Right atrium auricular region (tissue), 2 donors: ENCODE results near the gene LONRF2. TPM values are rescaled to one million over a fixed set of nuclear protein-coding genes. Genes with fewer than 3 reads are reported as not detected.

ENCODE experiments used
- DNase-seq: peaks from one replicate; pipeline ENCODE4 v3.0.0-alpha.2; 2019; ENCODE audit warnings: low spot score
- H3K27ac ChIP-seq, 2 donors: fragments of 200-600 bp; sonication (generic); 1 replicate in 1 of 2; 2 replicates in 1 of 2; pipeline ENCODE4 v1.5.1; 2016 to 2019
- H3K27me3 ChIP-seq, 2 donors: fragments of 200-600 bp; sonication (generic); one replicate each; pipeline versions ENCODE4 v1.5.1 to v1.6.0; 2017 to 2019
- H3K36me3 ChIP-seq: fragments of 200-600 bp; sonication (generic); one replicate; pipeline ENCODE4 v1.5.1; 2016
- H3K4me1 ChIP-seq, 2 donors: fragments of 200-600 bp; sonication (generic); one replicate each; pipeline versions ENCODE4 v1.5.1 to v1.6.0; 2017 to 2019
- H3K4me3 ChIP-seq, 2 donors: fragments of 200-600 bp; sonication (generic); 1 replicate in 1 of 2; 2 replicates in 1 of 2; pipeline ENCODE4 v1.5.1; 2017 to 2019; ENCODE audit warnings: mild to moderate bottlenecking in 1 of 2, moderate library complexity in 1 of 2
- H3K9me3 ChIP-seq, 2 donors: fragments of 200-600 bp; sonication (generic); one replicate each; pipeline ENCODE4 v1.5.1; 2019
- total RNA-seq, 2 donors: library from RNA; depleted of rRNA; stranded (reverse); fragments of >200 nt; gene quantifications; one replicate each; pipeline ENCODE4 v1.1.0, GENCODE V29; 2016
- TF ChIP-seq, protein P1 (sequence below), 2 donors: fragments of 200-600 bp; sonication (generic); IDR thresholded peaks; one replicate each; pipeline ENCODE4 v1.5.1; 2019; ENCODE audit warnings: antibody characterized with exemption in 2 of 2

LONRF2 gene
- total RNA-seq, 2 donors from 2014 or later, result 11.3 to 18.9 TPM

DNA sequence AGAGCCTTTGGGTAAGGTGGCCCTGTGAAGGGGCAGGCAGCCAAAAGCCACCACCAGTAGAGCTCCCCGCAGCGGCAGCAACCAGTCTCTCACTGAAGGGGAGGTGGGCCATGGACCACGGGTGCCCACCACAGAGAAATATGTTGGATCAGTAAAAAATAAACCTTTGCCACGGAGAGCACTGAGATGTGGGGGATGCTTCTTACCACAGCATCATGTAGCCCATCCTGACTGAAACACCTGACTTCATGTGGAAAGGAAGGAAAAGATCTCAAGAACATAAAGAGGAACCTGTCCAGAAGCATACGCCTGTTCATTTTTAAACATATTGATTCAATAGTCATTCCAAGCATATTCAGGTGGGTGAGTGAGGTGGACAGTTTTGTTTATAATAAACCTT, 51.1 kb downstream of the LONRF2 start:
- Histone ChIP-seq H3K36me3 (no peaks in the 10 kb centered on the region), H3K27me3 (no peaks in the 10 kb centered on the region), H3K27ac (no peak overlapping the region), H3K9me3 (no peaks in the 10 kb centered on the region), H3K4me1 (no peaks in the 10 kb centered on the region), H3K4me3 (no peak overlapping the region)
- no peak for DNase-seq
- TF ChIP-seq, protein P1, sequence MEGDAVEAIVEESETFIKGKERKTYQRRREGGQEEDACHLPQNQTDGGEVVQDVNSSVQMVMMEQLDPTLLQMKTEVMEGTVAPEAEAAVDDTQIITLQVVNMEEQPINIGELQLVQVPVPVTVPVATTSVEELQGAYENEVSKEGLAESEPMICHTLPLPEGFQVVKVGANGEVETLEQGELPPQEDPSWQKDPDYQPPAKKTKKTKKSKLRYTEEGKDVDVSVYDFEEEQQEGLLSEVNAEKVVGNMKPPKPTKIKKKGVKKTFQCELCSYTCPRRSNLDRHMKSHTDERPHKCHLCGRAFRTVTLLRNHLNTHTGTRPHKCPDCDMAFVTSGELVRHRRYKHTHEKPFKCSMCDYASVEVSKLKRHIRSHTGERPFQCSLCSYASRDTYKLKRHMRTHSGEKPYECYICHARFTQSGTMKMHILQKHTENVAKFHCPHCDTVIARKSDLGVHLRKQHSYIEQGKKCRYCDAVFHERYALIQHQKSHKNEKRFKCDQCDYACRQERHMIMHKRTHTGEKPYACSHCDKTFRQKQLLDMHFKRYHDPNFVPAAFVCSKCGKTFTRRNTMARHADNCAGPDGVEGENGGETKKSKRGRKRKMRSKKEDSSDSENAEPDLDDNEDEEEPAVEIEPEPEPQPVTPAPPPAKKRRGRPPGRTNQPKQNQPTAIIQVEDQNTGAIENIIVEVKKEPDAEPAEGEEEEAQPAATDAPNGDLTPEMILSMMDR (IDR thresholded peaks at IDR 0.05), result no peak

DNA sequence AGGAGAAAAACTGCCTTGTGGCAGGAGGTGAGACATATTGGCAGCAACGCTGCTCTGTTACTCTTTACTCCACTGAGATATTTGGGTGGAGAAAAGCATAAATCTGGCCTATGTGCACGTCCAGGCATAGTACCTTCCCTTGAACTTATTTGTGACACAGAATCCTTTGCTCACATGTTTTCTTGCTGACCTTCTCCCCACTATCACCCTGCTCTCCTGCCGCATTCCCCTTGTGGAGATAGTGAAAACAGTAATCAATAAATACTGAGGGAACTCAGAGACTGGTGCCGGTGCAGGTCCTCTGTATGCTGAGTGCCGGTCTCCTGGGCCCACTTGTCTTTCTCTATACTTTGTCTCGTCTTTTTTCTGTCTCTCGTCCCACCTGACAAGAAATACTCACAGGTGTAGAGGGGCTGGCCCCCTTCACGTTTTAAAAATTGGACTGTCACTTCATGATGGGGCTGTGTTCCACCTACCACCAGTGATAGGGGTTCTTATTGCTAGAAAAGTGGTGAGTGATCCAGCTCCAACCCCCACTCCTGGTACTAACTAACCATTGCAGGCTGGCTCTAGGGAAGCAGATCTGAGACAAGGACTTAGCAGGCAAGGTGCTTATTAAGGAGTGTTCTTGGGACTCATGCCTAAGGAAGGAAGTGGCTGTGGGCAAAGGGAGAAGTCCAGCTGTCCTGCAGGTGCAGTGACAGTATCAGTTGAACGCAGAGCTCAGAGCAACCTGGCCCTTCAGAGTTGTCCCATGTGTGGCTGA, 51.7 kb downstream of the LONRF2 start:
- Histone ChIP-seq H3K4me3 (no peak overlapping the region), H3K36me3 (no peaks in the 10 kb centered on the region), H3K27ac (no peak overlapping the region), H3K27me3 (no peaks in the 10 kb centered on the region), H3K9me3 (no peaks in the 10 kb centered on the region), H3K4me1 (no peaks in the 10 kb centered on the region)
- TF ChIP-seq, protein P1 (IDR thresholded peaks at IDR 0.05), result no peak
- DNase-seq, result no peak

DNA sequence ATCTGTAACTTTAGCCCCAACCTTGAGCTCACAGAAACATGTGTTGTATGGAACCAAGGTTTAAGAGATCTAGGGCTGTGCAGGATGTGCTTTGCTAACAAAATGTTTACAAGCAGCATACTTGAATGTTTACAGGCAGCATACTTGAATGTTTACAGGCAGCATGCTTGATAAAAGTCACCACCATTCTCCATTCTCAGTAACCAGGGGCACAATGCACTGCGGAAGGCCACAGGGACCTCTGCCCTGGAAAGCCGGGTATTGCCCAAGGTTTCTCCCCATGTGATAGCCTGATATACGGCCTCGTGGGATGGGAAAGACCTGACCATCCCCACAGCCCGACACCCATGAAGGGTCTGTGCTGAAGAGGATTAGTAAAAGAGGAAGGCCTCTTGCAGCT, 52.4 kb downstream of the LONRF2 start:
- H3K9me3 ChIP-seq, result no peaks in the 10 kb centered on the region
- no peaks in the 10 kb centered on the region for H3K27me3 ChIP-seq
- no peak overlapping the region for H3K27ac ChIP-seq
- TF ChIP-seq, protein P1 (IDR thresholded peaks at IDR 0.05), result no peak
- no peak for DNase-seq
- no peaks in the 10 kb centered on the region for H3K4me1 ChIP-seq
- H3K36me3 ChIP-seq, result no peaks in the 10 kb centered on the region
- H3K4me3 ChIP-seq, result no peak overlapping the region

DNA sequence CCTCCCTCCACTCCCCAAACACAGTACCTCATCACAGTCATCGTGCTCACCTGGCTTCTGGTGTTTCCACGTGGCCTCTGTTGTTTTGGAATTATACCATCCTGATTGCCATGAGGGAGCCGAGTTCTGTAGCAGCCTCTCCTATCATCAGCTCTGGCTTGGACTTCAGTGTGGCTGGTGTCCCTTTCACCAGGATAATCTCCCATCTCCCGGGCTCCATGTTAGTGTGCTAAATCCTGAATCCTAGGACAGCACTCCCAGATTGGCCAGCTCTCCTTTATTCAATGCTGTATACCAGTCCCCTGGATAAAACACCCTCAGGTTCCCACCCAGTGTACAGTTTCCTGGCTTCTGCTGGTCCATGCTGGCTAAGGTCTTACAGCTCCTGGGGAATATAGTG, 53.3 kb downstream of the LONRF2 start:
- Histone ChIP-seq H3K4me3 (no peak overlapping the region), H3K36me3 (no peaks in the 10 kb centered on the region), H3K27ac (no peak overlapping the region), H3K27me3 (no peaks in the 10 kb centered on the region), H3K9me3 (no peaks in the 10 kb centered on the region), H3K4me1 (no peaks in the 10 kb centered on the region)
- DNase-seq, result no peak
- TF ChIP-seq, protein P1 (IDR thresholded peaks at IDR 0.05), result no peak

DNA sequence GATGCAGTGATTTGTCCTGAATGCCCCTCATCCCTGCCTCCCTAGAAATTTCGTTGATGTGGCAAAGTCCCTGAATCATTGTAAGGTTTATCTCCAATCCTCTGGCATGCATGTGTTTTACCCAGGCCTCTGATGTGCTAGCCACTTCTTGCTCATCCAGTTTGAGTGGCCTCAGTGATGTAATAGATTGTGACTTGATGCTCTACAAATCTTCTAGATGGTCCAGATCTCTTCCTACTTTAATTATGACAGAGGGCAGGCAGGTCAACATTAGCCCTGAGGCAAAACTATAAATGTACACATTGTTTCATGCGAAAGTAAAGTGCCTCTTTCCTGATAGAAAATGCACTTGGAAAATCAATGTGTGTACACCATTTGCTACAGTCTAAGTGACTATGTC, 54.5 kb downstream of the LONRF2 start:
- Histone ChIP-seq H3K27ac (no peak overlapping the region), H3K4me1 (no peaks in the 10 kb centered on the region), H3K36me3 (no peaks in the 10 kb centered on the region), H3K27me3 (no peaks in the 10 kb centered on the region), H3K4me3 (no peak overlapping the region), H3K9me3 (no peaks in the 10 kb centered on the region)
- DNase-seq, result no peak
- TF ChIP-seq, protein P1 (IDR thresholded peaks at IDR 0.05), result no peak

DNA sequence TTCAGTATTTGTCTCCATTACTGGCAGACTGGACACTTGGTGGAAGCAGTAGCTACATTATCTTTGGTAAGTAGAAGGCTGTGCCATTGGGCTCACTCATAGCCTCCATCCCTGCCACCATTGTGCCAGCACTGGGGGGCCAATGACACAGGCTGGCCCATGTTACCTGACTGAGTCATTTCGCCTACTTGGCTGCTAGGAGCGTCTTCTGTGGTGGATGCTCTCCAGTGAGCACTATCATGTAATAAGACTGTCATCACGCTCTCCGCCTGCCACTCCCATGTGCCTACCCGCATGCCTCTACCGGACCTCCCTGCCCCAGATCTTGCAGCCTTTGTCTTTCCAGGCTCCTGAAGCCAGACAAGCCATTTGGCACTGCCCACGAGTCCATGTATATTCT, 56.2 kb downstream of the LONRF2 start:
- no peak overlapping the region for H3K27ac ChIP-seq
- H3K4me1 ChIP-seq, result no peaks in the 10 kb centered on the region
- H3K9me3 ChIP-seq, result no peaks in the 10 kb centered on the region
- H3K4me3 ChIP-seq, result no peak overlapping the region
- no peaks in the 10 kb centered on the region for H3K27me3 ChIP-seq
- DNase-seq, result no peak
- H3K36me3 ChIP-seq, result no peaks in the 10 kb centered on the region
- TF ChIP-seq, protein P1 (IDR thresholded peaks at IDR 0.05), result no peak
